Uterus (tissue), 2 donors: ENCODE measurements around the gene CHST3.

Experiments used
- CTCF ChIP-seq, 4 experiments: fragments of 200-600 bp in 2 of 4; fragments of 450-650 bp in 2 of 4; sonication (generic) in 2 of 4; IDR thresholded peaks; one replicate each; pipeline ENCODE4 v1.5.1; 2016 to 2019; ENCODE audit warnings: antibody characterized with exemption in 4 of 4, mild to moderate bottlenecking in 2 of 4, moderate library complexity in 1 of 4
- POLR2A ChIP-seq, 2 donors: fragments of 450-650 bp; IDR thresholded peaks; one replicate each; pipeline ENCODE4 v1.6.1; 2016; ENCODE audit warnings: antibody characterized with exemption in 2 of 2, mild to moderate bottlenecking in 1 of 2, moderate library complexity in 1 of 2

GRCh38 chr10:72025400-72025799 is 61.2 kb downstream of the CHST3 start:
- TF ChIP-seq CTCF (IDR thresholded peaks at IDR 0.05) (no peak), POLR2A (IDR thresholded peaks at IDR 0.05) (no peak)
